ENCODE measurements around the gene GNAZ.
"Not testable (repeated sequence)": the region's sequence is repeated elsewhere in the genome, so short reads cannot be mapped to it uniquely, and the experiment has no call there.

Gene GNAZ

GRCh38 chr22:23045461-23045860 is 24.9 kb upstream of the GNAZ start:
- no peak for DNase-seq

GRCh38 chr22:23047265-23047664 is 23.1 kb upstream of the GNAZ start:
- no peak for DNase-seq

DNA sequence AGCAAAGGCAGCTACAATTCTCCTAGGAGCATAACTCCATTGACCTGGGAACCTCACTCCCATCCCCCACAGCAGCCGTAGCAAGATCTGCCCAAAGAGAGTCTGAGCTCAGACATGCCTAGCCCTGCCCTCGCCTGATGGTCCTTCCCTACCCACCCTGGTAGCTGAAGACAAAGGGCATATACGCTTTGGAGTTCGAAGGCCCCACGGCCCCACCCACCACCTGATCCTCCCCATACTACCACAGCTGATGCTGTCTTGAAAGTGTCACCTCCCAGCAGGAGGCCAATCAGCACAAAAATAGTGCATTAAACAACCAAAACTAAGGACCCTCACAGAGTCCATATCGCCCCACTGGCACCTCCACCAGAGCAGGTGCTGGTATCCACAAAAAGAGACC is 22.6 kb upstream of the GNAZ start:
- no peak for DNase-seq

DNA sequence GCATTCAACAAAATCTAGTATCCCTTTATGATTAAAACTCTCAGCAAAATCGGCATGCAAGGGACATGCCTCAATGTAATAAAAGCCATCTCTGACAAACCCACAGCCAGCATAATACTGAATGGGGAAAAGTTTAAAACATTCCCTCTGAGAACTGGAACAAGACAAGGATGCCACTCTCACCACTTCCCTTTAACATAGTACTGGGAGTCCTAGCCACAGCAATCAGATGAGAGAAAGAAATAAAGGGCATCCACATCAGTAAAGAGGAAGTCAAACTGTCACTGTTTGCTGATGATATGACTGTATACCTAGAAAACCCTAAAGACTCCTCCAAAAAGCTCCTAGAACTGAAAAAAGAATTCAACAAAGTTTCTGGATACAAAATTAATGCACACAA is 19.8 kb upstream of the GNAZ start:
- DNase-seq: not testable (repeated sequence)

DNA sequence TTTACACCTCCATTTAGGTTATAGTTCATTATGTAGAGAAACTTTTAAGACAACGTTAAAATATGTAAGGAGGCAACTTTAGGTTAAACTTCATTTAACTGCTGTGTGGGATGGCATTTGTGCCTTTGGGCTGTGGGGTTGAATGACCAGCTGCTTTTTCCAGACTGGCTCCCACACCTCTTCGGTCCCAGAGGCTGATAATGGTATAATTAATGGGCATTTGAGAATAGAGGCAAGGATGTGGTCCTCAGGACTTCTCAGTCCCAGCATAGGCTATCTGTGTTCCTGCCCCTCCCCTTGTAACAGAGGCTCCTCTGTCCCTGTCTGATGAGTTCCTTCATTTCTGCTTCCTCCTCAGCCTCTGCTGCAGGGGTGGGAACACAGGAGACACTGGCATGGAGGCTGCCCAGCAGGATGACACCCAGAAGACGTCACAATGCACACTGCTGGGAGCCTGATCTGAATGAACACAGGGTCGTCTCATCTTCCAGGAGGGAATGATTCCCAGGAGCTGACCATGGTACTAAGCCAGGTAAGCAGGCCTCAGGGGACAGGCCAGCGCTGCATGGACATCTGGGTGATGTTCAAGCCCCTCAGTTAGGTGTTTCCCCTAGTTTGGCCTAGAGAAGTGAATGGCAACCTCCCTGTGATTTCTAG is 17.1 kb upstream of the GNAZ start:
- no peak for DNase-seq

GRCh38 chr22:23053912-23054530 is 16.3 kb upstream of the GNAZ start:
- DNase-seq: no peak

DNA sequence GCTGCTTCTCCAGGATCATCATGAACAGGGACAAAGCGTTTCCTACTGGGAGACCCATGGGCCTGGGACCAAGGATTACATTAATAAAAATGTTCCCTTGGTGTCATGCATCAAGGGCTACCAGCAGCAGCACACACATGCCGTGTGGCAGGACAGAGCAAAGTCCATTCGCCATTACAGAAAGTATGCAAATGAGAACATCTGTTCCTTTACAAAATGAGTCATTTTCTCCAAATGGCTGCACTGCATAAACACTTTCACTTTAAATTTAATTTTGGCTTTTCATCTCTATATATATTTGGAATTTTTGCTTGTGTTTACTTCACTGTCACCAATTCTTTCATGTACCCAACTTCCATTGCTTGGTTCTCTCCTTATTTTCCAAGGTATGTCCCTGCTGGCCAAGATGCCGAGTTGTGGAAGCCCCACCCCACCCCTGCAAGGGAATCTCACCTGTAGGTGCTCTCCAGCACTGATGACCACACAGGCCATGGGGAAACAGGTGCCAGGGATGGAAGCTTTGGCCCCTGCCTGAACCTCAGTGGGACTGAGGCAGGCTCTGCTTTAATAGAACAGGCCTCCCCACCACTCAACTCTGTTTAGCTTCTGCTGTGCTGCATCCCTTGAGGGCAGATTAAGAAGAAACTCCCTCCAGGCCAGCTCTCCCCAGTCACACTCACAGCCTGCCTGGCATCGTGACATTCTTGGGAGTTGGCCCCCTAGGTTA is 15.6 kb upstream of the GNAZ start:
- DNase-seq: no peak

- DNase-seq: no peak
These were observed 14.7 kb upstream of the GNAZ start for GRCh38 chr22:23055449-23056179.

GRCh38 chr22:23057331-23057730 is 13.0 kb upstream of the GNAZ start:
- DNase-seq: no peak

DNA sequence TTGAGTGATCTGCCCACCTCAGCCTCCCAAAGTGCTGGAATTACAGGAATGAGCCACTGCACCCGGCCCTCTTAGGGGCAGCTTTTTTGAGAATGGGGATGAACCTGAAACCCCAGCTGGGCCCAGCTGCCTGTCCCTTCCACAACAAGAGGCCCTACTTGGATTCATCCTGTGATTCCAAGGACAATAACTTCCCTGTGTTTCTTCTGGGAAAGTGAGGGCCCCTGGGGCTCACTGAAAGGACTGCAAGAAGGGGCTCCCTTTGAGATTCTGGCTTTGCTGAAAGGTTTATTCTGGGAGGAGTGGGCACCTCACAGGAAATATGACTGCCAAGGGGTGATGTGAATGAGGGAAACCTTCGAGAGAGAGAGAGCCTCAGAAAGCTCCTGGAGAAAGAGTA is 12.3 kb upstream of the GNAZ start:
- no peak for DNase-seq

DNA sequence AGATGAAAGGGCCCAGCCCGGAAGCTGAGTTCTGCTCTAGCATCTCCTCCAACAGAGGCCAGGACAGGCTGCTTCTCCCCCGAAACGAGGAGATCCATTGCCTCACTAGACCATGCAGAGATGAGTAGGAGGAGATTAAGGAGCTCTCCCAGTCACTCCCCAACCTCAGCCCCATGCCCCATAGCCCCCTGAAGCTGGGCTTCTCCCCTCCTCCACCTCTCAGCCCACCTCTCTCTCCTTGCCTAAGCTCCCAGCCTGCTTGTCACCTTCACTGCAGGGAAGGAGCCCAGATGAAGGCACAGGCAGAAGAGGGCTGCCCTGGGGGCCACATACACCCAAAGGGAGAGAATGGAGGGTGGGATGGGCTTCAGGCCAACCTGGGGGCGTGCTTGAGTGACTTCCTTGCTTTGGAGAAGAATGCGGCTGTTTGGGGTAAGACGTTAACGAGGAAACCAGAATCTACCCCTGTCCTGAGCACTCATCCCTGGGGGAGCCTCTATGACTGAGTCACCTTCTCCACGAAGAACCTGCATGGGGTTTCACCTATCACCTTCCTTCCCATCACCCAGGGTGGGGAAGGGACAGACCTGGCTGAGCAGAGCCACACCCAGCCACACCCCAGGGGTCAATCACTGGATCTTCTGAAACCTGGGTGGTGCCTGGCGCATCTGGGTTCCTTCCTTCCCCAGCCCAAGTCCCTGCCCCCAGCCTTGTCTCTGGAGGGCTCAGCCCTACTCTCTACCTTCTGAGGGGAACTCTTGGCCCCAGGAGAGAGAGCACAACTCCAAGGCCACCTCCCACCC is 11.6 kb upstream of the GNAZ start:
- DNase-seq: no peak

DNA sequence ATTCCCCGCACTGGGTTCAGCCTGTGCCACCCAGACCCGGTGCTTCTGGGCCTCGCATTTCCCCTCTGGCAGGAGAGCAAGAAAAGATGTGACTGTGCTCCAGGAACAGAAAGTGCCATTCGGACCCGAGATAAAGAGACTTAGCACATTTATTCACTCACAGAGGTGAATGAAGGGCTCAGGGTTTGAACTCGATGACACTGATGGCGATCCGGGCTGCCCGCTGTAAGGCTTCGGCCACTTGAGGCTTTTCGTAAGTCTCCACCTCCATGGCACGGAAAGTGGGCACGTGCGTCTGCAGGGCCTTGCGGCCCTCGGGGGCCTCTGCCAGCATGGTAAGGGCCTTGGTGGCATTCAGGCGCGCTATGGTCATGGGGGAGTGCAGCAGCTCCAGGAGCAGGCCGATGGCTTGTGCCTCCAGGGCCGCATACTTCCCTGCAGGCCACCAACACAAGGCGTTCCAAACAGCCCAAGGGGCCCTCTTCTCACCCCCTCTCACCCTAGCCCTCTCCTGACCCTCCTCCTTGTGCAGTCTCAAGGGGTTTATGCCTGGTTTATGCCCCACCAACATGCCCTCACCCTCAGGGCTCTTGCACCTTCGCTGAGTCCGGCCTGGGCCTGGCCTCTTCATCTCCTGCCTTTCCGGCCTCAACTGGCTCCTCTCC is 10.9 kb upstream of the GNAZ start:
- DNase-seq: no peak

DNA sequence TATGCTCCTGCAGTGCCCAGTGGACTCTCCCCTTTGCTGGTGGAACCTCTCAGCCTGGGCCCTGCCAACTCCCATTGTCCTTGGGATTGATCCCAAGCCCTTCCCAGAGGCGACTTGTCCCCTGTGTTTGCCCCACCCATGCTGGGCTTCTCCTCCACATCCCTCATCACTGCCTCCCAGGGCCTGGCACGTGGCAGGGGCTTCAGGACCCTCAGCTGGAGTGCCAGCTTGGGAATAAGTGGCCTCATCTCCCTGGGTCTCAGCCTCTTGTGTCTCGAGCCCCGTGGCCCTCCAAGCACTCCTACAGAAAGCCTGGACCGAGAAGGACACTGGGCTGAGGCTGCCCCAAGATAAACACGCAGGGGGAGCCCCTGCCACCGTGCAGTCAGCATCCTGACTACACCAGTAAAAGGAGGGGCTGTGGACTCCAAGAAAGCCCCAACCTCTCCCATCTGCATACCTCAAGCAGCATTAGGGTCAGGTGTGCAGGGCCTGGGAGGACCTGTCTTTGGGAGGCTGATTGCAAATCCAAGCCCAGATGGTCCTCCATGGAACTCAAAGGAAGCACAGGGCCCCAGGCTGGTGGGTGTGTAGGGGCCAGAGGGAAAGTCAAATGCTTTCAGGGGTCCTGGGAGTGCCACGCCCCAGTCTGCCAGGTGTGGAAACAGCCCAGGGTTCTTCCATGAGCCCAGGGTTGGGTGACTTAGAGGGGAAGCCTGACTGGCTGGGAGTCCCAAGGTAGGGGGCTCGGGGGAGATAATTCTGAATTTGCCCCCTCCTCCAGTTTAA is 9.5 kb upstream of the GNAZ start:
- no peak for DNase-seq

DNA sequence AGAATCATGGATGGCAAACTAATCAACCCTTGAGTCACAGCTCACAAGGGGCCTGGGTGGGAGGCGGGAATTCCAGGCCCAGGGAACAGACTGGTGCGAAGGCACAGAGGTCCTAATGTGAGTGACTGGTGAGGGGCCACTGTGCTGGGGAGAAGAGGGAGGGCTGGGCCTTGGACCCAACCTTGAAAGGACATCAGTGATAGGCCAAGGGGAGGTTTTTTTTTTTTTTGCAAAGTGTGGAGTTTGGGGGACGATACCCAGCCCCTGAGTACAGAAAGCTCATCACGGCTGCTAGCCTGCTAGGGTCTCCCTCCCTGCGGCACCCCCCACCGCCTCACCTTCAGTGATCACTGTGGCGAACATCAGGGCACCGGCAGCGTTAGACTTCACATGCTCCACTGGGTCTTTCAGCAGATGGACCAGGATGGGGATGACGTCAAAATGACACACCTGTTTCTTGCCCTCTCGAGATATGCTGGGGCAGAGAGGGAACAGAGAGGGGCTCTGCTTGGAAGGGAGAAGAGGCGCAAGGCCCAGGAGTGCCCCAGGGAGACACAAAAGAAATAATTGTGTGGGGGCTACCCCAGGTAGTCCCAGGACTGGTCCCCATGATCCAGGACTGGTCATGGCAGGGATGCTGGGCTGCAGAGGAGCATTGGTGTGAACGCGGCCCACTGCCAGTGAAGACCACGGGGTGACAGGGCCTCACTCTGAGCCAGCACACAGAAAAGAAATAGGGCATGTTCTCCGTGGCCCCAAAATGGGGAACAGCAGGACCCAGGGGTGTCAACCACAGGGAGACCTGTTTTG is 8.6 kb upstream of the GNAZ start:
- DNase-seq: no peak

- DNase-seq: no peak
These were observed 7.4 kb upstream of the GNAZ start for GRCh38 chr22:23062616-23063538.

DNA sequence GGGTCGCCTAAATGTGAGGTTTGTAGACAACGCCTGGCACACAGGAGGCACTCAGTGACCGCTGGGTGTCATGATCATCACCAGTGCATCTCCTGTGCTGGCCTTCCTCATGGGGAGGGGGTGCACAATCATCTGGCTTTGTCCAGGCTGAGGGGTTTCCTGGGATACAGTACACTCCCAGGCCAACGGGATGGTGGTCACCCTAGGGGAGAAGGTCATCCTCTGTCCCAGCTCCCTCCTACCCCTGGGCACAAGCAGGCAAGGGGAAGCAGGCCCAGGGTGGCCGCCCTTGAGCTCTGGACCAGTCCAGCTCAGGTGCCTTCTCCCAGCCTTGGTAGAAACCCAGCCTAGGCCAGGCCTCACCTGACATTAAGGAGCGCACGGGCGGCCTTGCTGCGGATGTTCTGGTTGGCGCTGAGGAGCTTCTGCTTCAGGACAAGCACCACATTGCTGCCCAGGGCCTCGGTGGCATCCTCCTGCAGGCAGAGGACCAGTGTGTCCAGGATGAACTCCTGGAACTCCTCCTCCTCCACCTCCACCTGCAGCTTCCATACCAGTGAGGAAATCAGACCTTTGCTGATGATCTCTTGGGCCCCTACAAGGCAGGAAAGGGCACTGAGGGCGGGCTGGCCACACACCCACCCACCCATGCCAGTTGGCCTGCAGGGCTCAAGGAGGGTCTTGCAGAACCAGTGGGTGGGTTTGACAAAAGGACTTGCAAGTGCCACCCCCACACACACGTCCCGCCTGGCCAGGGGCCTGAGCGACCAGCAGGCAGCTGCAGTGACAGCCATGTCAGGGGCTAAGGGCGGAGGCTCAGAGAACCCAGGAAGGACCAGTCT is 6.6 kb upstream of the GNAZ start:
- no peak for DNase-seq

GRCh38 chr22:23064381-23065068 is 5.8 kb upstream of the GNAZ start:
- no peak for DNase-seq

DNA sequence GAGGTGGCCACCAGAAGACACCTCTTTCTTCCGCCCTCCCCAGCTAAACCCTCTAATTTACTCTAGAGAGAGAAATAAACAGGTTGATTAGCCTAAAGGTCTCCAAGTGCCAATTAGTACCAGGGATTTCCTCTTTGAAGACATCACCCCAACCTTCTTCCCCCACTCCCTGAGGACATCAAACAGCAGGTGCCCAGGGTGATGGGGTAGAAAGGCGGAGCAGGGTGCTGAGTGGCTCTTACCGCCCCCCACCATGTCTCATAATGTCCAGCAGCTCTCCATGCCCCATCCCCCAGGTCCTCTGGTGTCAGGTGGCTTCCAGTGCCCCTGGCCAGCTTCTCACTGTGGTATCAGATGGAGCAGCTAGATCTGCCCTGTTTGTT is 5.3 kb upstream of the GNAZ start:
- no peak for DNase-seq
